Measurements from ENCODE around the gene PCDHA6.

DNA sequence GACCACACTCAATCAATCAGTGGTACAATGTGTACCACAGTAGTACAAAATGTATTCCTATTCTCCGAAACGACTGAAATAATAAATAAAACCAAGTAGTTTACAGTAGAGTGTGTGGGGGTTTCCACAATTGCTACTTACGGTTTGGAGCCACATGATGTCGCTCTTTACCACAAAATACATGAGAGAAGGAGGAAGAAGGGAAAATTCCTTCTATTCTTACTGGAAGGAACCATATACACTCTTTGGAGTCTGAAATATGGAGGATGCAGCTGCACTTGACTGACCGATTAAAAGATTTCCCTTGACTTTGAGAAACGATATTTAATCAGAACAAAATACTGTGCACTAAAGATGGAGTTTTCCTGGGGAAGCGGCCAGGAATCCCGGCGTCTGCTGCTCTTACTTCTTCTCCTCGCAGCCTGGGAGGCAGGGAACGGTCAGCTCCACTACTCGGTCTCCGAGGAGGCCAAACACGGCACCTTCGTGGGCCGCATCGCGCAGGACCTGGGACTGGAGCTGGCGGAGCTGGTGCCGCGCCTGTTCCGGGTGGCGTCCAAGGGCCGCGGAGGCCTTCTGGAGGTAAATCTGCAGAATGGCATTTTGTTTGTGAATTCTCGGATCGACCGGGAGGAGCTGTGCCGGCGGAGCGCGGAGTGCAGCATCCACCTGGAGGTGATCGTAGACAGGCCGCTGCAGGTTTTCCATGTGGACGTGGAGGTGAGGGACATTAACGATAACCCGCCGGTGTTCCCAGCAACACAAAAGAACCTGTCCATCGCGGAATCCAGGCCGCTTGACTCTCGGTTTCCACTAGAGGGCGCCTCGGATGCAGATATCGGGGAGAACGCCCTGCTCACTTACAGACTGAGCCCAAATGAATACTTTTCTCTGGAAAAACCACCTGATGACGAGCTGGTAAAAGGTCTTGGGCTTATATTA is 20.7 kb upstream of the PCDHA6 start, which contains the start of gene PCDHA4:
- no peak for TF ChIP-seq NFYB (CRISPR knock-in tag; conservative IDR thresholded peaks at IDR 0.05; ENCODE audit: low read depth)
- TF ChIP-seq, protein P1, sequence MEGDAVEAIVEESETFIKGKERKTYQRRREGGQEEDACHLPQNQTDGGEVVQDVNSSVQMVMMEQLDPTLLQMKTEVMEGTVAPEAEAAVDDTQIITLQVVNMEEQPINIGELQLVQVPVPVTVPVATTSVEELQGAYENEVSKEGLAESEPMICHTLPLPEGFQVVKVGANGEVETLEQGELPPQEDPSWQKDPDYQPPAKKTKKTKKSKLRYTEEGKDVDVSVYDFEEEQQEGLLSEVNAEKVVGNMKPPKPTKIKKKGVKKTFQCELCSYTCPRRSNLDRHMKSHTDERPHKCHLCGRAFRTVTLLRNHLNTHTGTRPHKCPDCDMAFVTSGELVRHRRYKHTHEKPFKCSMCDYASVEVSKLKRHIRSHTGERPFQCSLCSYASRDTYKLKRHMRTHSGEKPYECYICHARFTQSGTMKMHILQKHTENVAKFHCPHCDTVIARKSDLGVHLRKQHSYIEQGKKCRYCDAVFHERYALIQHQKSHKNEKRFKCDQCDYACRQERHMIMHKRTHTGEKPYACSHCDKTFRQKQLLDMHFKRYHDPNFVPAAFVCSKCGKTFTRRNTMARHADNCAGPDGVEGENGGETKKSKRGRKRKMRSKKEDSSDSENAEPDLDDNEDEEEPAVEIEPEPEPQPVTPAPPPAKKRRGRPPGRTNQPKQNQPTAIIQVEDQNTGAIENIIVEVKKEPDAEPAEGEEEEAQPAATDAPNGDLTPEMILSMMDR (IDR thresholded peaks at IDR 0.05): peak; percentile 80
- TF ChIP-seq ELF4 (CRISPR knock-in tag; IDR thresholded peaks at IDR 0.05; ENCODE audit: low read depth): no peak
- TF ChIP-seq, protein P2, sequence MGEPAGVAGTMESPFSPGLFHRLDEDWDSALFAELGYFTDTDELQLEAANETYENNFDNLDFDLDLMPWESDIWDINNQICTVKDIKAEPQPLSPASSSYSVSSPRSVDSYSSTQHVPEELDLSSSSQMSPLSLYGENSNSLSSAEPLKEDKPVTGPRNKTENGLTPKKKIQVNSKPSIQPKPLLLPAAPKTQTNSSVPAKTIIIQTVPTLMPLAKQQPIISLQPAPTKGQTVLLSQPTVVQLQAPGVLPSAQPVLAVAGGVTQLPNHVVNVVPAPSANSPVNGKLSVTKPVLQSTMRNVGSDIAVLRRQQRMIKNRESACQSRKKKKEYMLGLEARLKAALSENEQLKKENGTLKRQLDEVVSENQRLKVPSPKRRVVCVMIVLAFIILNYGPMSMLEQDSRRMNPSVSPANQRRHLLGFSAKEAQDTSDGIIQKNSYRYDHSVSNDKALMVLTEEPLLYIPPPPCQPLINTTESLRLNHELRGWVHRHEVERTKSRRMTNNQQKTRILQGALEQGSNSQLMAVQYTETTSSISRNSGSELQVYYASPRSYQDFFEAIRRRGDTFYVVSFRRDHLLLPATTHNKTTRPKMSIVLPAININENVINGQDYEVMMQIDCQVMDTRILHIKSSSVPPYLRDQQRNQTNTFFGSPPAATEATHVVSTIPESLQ (CRISPR knock-in tag; IDR thresholded peaks at IDR 0.05): no peak
- no peak for TF ChIP-seq CREM (CRISPR knock-in tag; IDR thresholded peaks at IDR 0.05)
- no peak for TF ChIP-seq ZNF219 (CRISPR knock-in tag; IDR thresholded peaks at IDR 0.05; ENCODE audit: borderline replicate concordance)
- no peak for TF ChIP-seq ESRRA (CRISPR knock-in tag; IDR thresholded peaks at IDR 0.05; ENCODE audit: borderline replicate concordance)
- TF ChIP-seq, protein P3, sequence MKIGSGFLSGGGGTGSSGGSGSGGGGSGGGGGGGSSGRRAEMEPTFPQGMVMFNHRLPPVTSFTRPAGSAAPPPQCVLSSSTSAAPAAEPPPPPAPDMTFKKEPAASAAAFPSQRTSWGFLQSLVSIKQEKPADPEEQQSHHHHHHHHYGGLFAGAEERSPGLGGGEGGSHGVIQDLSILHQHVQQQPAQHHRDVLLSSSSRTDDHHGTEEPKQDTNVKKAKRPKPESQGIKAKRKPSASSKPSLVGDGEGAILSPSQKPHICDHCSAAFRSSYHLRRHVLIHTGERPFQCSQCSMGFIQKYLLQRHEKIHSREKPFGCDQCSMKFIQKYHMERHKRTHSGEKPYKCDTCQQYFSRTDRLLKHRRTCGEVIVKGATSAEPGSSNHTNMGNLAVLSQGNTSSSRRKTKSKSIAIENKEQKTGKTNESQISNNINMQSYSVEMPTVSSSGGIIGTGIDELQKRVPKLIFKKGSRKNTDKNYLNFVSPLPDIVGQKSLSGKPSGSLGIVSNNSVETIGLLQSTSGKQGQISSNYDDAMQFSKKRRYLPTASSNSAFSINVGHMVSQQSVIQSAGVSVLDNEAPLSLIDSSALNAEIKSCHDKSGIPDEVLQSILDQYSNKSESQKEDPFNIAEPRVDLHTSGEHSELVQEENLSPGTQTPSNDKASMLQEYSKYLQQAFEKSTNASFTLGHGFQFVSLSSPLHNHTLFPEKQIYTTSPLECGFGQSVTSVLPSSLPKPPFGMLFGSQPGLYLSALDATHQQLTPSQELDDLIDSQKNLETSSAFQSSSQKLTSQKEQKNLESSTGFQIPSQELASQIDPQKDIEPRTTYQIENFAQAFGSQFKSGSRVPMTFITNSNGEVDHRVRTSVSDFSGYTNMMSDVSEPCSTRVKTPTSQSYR (CRISPR knock-in tag; IDR thresholded peaks at IDR 0.05): no peak
- no peak for TF ChIP-seq CREB1 (CRISPR knock-in tag; IDR thresholded peaks at IDR 0.05)
- TF ChIP-seq MXD4 (CRISPR knock-in tag; IDR thresholded peaks at IDR 0.05; ENCODE audit: borderline replicate concordance): no peak
- no peak for TF ChIP-seq ZNF138 (CRISPR knock-in tag; conservative IDR thresholded peaks at IDR 0.05)
